ENCODE data around the gene BCAS2. TPM values are rescaled to one million over a fixed set of nuclear protein-coding genes. Genes with fewer than 3 reads are reported as not detected.

BCAS2 gene
- total and polyA plus RNA-seq, 2 experiments from 2014 or later = 50.7 to 111 TPM

- Histone ChIP-seq H3F3A (replicated peaks; ENCODE audit: low read depth) (no peaks in the 10 kb centered on the region), H3K27me3 (ENCODE audit: insufficient read depth) (no peaks in the 10 kb centered on the region), H4K20me1 (replicated peaks; ENCODE audit: insufficient read depth) (no peaks in the 10 kb centered on the region), H3K4me2 (no peak overlapping the region), H3K9me2 (ENCODE audit: insufficient read depth) (no peaks in the 10 kb centered on the region), H3K4me1 (ENCODE audit: insufficient read depth) (no peaks in the 10 kb centered on the region), H3K36me3 (ENCODE audit: insufficient read depth) (no peaks in the 10 kb centered on the region), H2AFZ (no peak overlapping the region), H3K4me3 (no peak overlapping the region), H3K27ac (ENCODE audit: low read depth) (no peak overlapping the region), H3K79me2 (replicated peaks; ENCODE audit: insufficient read depth) (no peaks in the 10 kb centered on the region)
- Mint-ChIP-seq H3K4me3 (no peak overlapping the region), H3K27ac (no peak overlapping the region), H3K36me3 (ENCODE audit: low read depth) (no peaks in the 10 kb centered on the region), H3K9me3 (no peaks in the 10 kb centered on the region), H3K4me1 (no peaks in the 10 kb centered on the region), H3K27me3 (ENCODE audit: insufficient read depth, low read depth, poor library complexity) (no peaks in the 10 kb centered on the region)
- no peak for TF ChIP-seq REST (IDR thresholded peaks at IDR 0.05; ENCODE audit: unreplicated experiment)
- TF ChIP-seq EZH2phosphoT487 (IDR thresholded peaks at IDR 0.05; ENCODE audit: unreplicated experiment) = no peak
- TF ChIP-seq JUNB (IDR thresholded peaks at IDR 0.05; ENCODE audit: unreplicated experiment) = no peak
- ATAC-seq (no peak), DNase-seq (ENCODE audit: low spot score) (no peak)
Measured at GRCh38 chr1:114623364-114623763, 41.9 kb upstream of the BCAS2 start.

- no peaks in the 10 kb centered on the region for H3K79me2 ChIP-seq (replicated peaks; ENCODE audit: insufficient read depth)
- no peak for ATAC-seq
- Mint-ChIP-seq H3K9me3 (no peaks in the 10 kb centered on the region), H3K27ac (no peak overlapping the region), H3K4me3 (no peak overlapping the region), H3K27me3 (ENCODE audit: insufficient read depth, low read depth, poor library complexity) (no peaks in the 10 kb centered on the region), H3K4me1 (no peaks in the 10 kb centered on the region), H3K36me3 (ENCODE audit: low read depth) (no peaks in the 10 kb centered on the region)
- no peak for TF ChIP-seq ZNF114 (CRISPR knock-in tag; IDR thresholded peaks at IDR 0.05)
- TF ChIP-seq REST (IDR thresholded peaks at IDR 0.05; ENCODE audit: unreplicated experiment) = no peak
- TF ChIP-seq, protein P1, sequence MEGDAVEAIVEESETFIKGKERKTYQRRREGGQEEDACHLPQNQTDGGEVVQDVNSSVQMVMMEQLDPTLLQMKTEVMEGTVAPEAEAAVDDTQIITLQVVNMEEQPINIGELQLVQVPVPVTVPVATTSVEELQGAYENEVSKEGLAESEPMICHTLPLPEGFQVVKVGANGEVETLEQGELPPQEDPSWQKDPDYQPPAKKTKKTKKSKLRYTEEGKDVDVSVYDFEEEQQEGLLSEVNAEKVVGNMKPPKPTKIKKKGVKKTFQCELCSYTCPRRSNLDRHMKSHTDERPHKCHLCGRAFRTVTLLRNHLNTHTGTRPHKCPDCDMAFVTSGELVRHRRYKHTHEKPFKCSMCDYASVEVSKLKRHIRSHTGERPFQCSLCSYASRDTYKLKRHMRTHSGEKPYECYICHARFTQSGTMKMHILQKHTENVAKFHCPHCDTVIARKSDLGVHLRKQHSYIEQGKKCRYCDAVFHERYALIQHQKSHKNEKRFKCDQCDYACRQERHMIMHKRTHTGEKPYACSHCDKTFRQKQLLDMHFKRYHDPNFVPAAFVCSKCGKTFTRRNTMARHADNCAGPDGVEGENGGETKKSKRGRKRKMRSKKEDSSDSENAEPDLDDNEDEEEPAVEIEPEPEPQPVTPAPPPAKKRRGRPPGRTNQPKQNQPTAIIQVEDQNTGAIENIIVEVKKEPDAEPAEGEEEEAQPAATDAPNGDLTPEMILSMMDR (conservative IDR thresholded peaks at IDR 0.05; ENCODE audit: low read depth in 2 of 2) = 0 out of 4 replicates have a peak, but pooled peaks of 1 of the 2 experiments have one; percentile 16
- DNase-seq (ENCODE audit: low spot score) = no peak
- no peak overlapping the region for H2AFZ ChIP-seq
- no peaks in the 10 kb centered on the region for H3K9me2 ChIP-seq (ENCODE audit: insufficient read depth)
- H3K27ac ChIP-seq (ENCODE audit: low read depth) = no peak overlapping the region
- H3K4me1 ChIP-seq (ENCODE audit: insufficient read depth) = no peaks in the 10 kb centered on the region
- no peak overlapping the region for H3K4me3 ChIP-seq
- H3K4me2 ChIP-seq = no peak overlapping the region
- no peaks in the 10 kb centered on the region for H4K20me1 ChIP-seq (replicated peaks; ENCODE audit: insufficient read depth)
- H3F3A ChIP-seq (replicated peaks; ENCODE audit: low read depth) = no peaks in the 10 kb centered on the region
- no peaks in the 10 kb centered on the region for H3K36me3 ChIP-seq (ENCODE audit: insufficient read depth)
- H3K27me3 ChIP-seq (ENCODE audit: insufficient read depth) = no peaks in the 10 kb centered on the region
Measured at GRCh38 chr1:114620419-114620818, 39.0 kb upstream of the BCAS2 start.

Data from GM23338 (cell line).